Neural cell (in vitro differentiated cells): Measurements from ENCODE around the gene ZNF24. TPM values are rescaled to one million over a fixed set of nuclear protein-coding genes. Genes with fewer than 3 reads are reported as not detected.

Source experiments
- H2AFZ ChIP-seq: fragments of 200-600, 300-800 bp; sonication (generic), shearing (Covaris generic); 2 replicates; pipeline ENCODE4 v1.6.0; 2014; ENCODE audit warnings: low read depth, mild to moderate bottlenecking, antibody characterized with exemption, low read length, moderate library complexity
- H3F3A ChIP-seq: fragments of 200-600 bp; shearing (Covaris generic); 2 replicates; pipeline ENCODE4 v1.6.1; 2016; ENCODE audit warnings: mild to moderate bottlenecking, moderate library complexity, mixed read lengths, antibody characterized with exemption, low read length; ENCODE audit not compliant: insufficient read depth, poor library complexity, severe bottlenecking
- H3K27ac ChIP-seq: fragments of 200-600, 300-800 bp; sonication (generic), shearing (Covaris generic); 2 replicates; pipeline ENCODE4 v1.5.1; 2014; ENCODE audit warnings: mild to moderate bottlenecking, low read length, moderate library complexity
- H3K27me3 ChIP-seq: fragments of 300-800, 200-600 bp; sonication (generic), shearing (Covaris generic); 2 replicates; pipeline ENCODE4 v1.6.0; 2014; ENCODE audit warnings: mild to moderate bottlenecking, low read depth, low read length, moderate library complexity; ENCODE audit not compliant: insufficient read depth
- H3K36me3 ChIP-seq: fragments of 300-800, 200-600 bp; sonication (generic), shearing (Covaris generic); 2 replicates; pipeline ENCODE4 v1.5.1; 2014; ENCODE audit warnings: mild to moderate bottlenecking, antibody characterized with exemption, low read length, moderate library complexity; ENCODE audit not compliant: insufficient read depth
- H3K4me2 ChIP-seq: fragments of 300-800, 200-600 bp; sonication (generic), shearing (Covaris generic); 2 replicates; pipeline ENCODE4 v1.6.0; 2014; ENCODE audit warnings: mild to moderate bottlenecking, low read length
- H3K4me3 ChIP-seq: fragments of 300-800, 200-600 bp; sonication (generic), shearing (Covaris generic); 2 replicates; pipeline ENCODE4 v1.5.1; 2014; ENCODE audit warnings: mild to moderate bottlenecking, low read length, moderate library complexity
- H3K79me2 ChIP-seq: fragments of 200-600 bp; shearing (Covaris generic); replicated peaks from 2 replicates; pipeline ENCODE4 v1.6.0; 2014; ENCODE audit warnings: mild to moderate bottlenecking, low read length, moderate library complexity; ENCODE audit not compliant: insufficient read depth
- H3K9ac ChIP-seq: fragments of 300-800, 200-600 bp; sonication (generic), shearing (Covaris generic); 2 replicates; pipeline ENCODE4 v1.6.1; 2016; ENCODE audit warnings: mild to moderate bottlenecking, low read length, mixed read lengths
- H3K9me2 ChIP-seq: fragments of 200-600 bp; shearing (Covaris generic); 2 replicates; pipeline ENCODE4 v1.6.1; 2016; ENCODE audit warnings: mild to moderate bottlenecking, low read length, mixed read lengths; ENCODE audit not compliant: insufficient read depth
- H3K9me3 ChIP-seq: fragments of 200-600, 300-800 bp; sonication (generic), shearing (Covaris generic); 2 replicates; pipeline ENCODE4 v1.6.1; 2016; ENCODE audit warnings: mild to moderate bottlenecking, mixed run types, low read length, moderate library complexity, mixed read lengths
- H4K20me1 ChIP-seq: fragments of 200-600 bp; shearing (Covaris generic); 2 replicates; pipeline ENCODE4 v1.6.1; 2016; ENCODE audit warnings: mild to moderate bottlenecking, mixed run types; ENCODE audit not compliant: insufficient read depth
- CTCF ChIP-seq: fragments of 450-650 bp; IDR thresholded peaks from 2 replicates; pipeline ENCODE4 v1.5.1; 2014; ENCODE audit warnings: antibody characterized with exemption, mild to moderate bottlenecking, moderate library complexity; ENCODE audit not compliant: poor library complexity, severe bottlenecking
- EP300 ChIP-seq: fragments of 450-650 bp; conservative IDR thresholded peaks from 2 replicates; pipeline ENCODE4 v1.6.1; 2014; ENCODE audit warnings: antibody characterized with exemption, mild to moderate bottlenecking, moderate library complexity; ENCODE audit not compliant: poor library complexity, severe bottlenecking
- EZH2 ChIP-seq: fragments of 200-600, 300-800 bp; shearing (Covaris generic), sonication (generic); IDR thresholded peaks from 2 replicates; pipeline ENCODE4 v1.6.1; 2014; ENCODE audit warnings: antibody characterized with exemption, low read length, borderline replicate concordance, mild to moderate bottlenecking; ENCODE audit not compliant: insufficient read depth, poor library complexity, severe bottlenecking
- MXI1 ChIP-seq: fragments of 450-650 bp; conservative IDR thresholded peaks from 2 replicates; pipeline ENCODE4 v1.6.1; 2014; ENCODE audit warnings: antibody characterized with exemption, mild to moderate bottlenecking; ENCODE audit not compliant: poor library complexity, severe bottlenecking
- POLR2AphosphoS5 ChIP-seq: IDR thresholded peaks from 2 replicates; pipeline ENCODE4 v1.6.1; 2012
- RAD21 ChIP-seq: fragments of 450-650 bp; conservative IDR thresholded peaks from 2 replicates; pipeline ENCODE4 v1.6.1; 2014; ENCODE audit warnings: antibody characterized with exemption, mild to moderate bottlenecking, moderate library complexity
- REST ChIP-seq: IDR thresholded peaks from 2 replicates; pipeline ENCODE4 v1.6.1; 2012; ENCODE audit warnings: borderline replicate concordance
- SMC3 ChIP-seq: fragments of 450-650 bp; conservative IDR thresholded peaks from 2 replicates; pipeline ENCODE4 v1.6.1; 2014; ENCODE audit warnings: antibody characterized with exemption, mild to moderate bottlenecking, moderate library complexity; ENCODE audit not compliant: poor library complexity
- TAF1 ChIP-seq: IDR thresholded peaks from 2 replicates; pipeline ENCODE4 v1.6.1; 2012; ENCODE audit warnings: low read depth
- polyA plus RNA-seq: library from polyadenylated mRNA; depleted of rRNA; stranded (reverse); fragments of >200 nt; gene quantifications from 2 replicates; pipeline ENCODE4 v1.2.3, GENCODE V29; 2014

The ZNF24 gene
- polyA plus RNA-seq, 1 donor from 2014 or later, result 46.3 TPM

GRCh38 chr18:35386600-35387100 lies 42.4 kb upstream of the ZNF24 start:
- no peaks in the 10 kb centered on the region for H3K27me3 ChIP-seq
- TF ChIP-seq REST (no peak), EZH2 (no peak), RAD21 (peak; percentile 72), MXI1 (no peak), EP300 (no peak), CTCF (peak; percentile 71), POLR2AphosphoS5 (no peak), TAF1 (no peak), SMC3 (peak; percentile 69)
- no peak overlapping the region for H3K4me3 ChIP-seq
- H3K27ac ChIP-seq, result no peak overlapping the region
- no peaks in the 10 kb centered on the region for H3F3A ChIP-seq
- H3K79me2 ChIP-seq, result no peaks in the 10 kb centered on the region
- no peaks in the 10 kb centered on the region for H4K20me1 ChIP-seq
- no peaks in the 10 kb centered on the region for H3K9me3 ChIP-seq
- no peaks in the 10 kb centered on the region for H3K9me2 ChIP-seq
- no peak overlapping the region for H3K4me2 ChIP-seq
- no peak overlapping the region for H2AFZ ChIP-seq
- H3K9ac ChIP-seq, result no peak overlapping the region
- no peaks in the 10 kb centered on the region for H3K36me3 ChIP-seq

GRCh38 chr18:35383136-35383535 lies 38.9 kb upstream of the ZNF24 start:
- no peak overlapping the region for H3K4me3 ChIP-seq
- no peaks in the 10 kb centered on the region for H3K27me3 ChIP-seq
- H3K9me2 ChIP-seq, result no peaks in the 10 kb centered on the region
- no peaks in the 10 kb centered on the region for H3K79me2 ChIP-seq
- no peaks in the 10 kb centered on the region for H3K36me3 ChIP-seq
- H3K9ac ChIP-seq, result no peak overlapping the region
- H3K27ac ChIP-seq, result no peak overlapping the region
- H3K4me2 ChIP-seq, result no peak overlapping the region
- H4K20me1 ChIP-seq, result no peaks in the 10 kb centered on the region
- no peaks in the 10 kb centered on the region for H3F3A ChIP-seq
- no peak overlapping the region for H2AFZ ChIP-seq
- no peaks in the 10 kb centered on the region for H3K9me3 ChIP-seq
- TF ChIP-seq POLR2AphosphoS5, result no peak
- no peak for TF ChIP-seq MXI1
- no peak for TF ChIP-seq EZH2
- TF ChIP-seq SMC3, result no peak
- no peak for TF ChIP-seq CTCF
- TF ChIP-seq REST, result no peak
- no peak for TF ChIP-seq EP300
- TF ChIP-seq TAF1, result no peak
- TF ChIP-seq RAD21, result no peak
